Caco-2 (cell line): ENCODE data around the gene STX8. TPM values are rescaled to one million over a fixed set of nuclear protein-coding genes. Genes with fewer than 3 reads are reported as not detected.

ENCODE experiments used
- BruUV-seq: library from RNA; stranded (reverse); fragments of 400-500 nt; replicated peaks from 2 replicates; lab custom pipeline; 2021; lab: Mats Ljungman, UMichigan
- CTCF ChIA-PET: fragments of 300-600 bp; sonication (Branson Sonifier 250); formaldehyde crosslinking; loops from one replicate; lab custom pipeline; 2022; ENCODE audit warnings: antibody characterized with exemption; lab: Charles Lee
- POLR2A ChIA-PET: fragments of 300-600 bp; sonication (Branson Sonifier 250); formaldehyde crosslinking; loops from one replicate; lab custom pipeline; 2022; ENCODE audit warnings: antibody characterized with exemption; lab: Charles Lee
- DNase-seq, 2 experiments: peaks; one replicate each; pipeline versions ENCODE4 v3.0.0 to v3.0.0-alpha.2; 2020 to 2022
- H3K27me3 ChIP-seq: replicated peaks from 2 replicates; pipeline ENCODE4 v1.6.0; 2011; ENCODE audit warnings: low read length; ENCODE audit not compliant: control insufficient read depth, insufficient read depth
- H3K36me3 ChIP-seq: 2 replicates; pipeline ENCODE4 v1.5.1; 2011; ENCODE audit warnings: low read length; ENCODE audit not compliant: control insufficient read depth, insufficient read depth
- H3K4me1 ChIP-seq: fragments of 250-450 bp; sonication (Bioruptor Pico); 2 replicates; pipeline ENCODE4 v1.5.1; 2020; ENCODE audit warnings: mild to moderate bottlenecking
- H3K4me3 ChIP-seq: 2 replicates; pipeline ENCODE4 v1.5.1; 2011; ENCODE audit warnings: low read depth, mild to moderate bottlenecking, control low read depth, low read length
- H3K9me3 ChIP-seq: fragments of 250-450 bp; sonication (Bioruptor Pico); 2 replicates; pipeline ENCODE4 v1.5.1; 2020; ENCODE audit warnings: mild to moderate bottlenecking, moderate library complexity
- H3K27ac Mint-ChIP-seq: one replicate; pipeline ENCODE4 v1.8.0; 2022; ENCODE audit warnings: mixed read lengths; ENCODE audit not compliant: unreplicated experiment
- H3K27me3 Mint-ChIP-seq: one replicate; pipeline ENCODE4 v1.8.0; 2022; ENCODE audit warnings: mixed read lengths; ENCODE audit not compliant: insufficient read depth, unreplicated experiment
- H3K36me3 Mint-ChIP-seq: one replicate; pipeline ENCODE4 v1.8.0; 2022; ENCODE audit warnings: mild to moderate bottlenecking, mixed read lengths; ENCODE audit not compliant: insufficient read depth, unreplicated experiment
- H3K4me1 Mint-ChIP-seq: one replicate; pipeline ENCODE4 v1.8.0; 2022; ENCODE audit warnings: low read depth, mixed read lengths; ENCODE audit not compliant: unreplicated experiment
- H3K4me3 Mint-ChIP-seq: one replicate; pipeline ENCODE4 v1.8.0; 2022; ENCODE audit warnings: mild to moderate bottlenecking, moderate library complexity, mixed read lengths; ENCODE audit not compliant: unreplicated experiment
- H3K9me3 Mint-ChIP-seq: one replicate; pipeline ENCODE4 v1.8.0; 2022; ENCODE audit warnings: mixed read lengths; ENCODE audit not compliant: unreplicated experiment
- intact Hi-C: fragments of 100-400 bp; cut with micrococcal nuclease; formaldehyde crosslinking; loops from one replicate; pipeline ENCODE4 v1.10.0; 2022; ENCODE audit not compliant: unreplicated experiment
- total RNA-seq: library from RNA; stranded (reverse); gene quantifications from 2 replicates; pipeline ENCODE4 v1.2.3, GENCODE V29; 2022
- TF ChIP-seq, protein P1 (sequence below), 2 experiments: fragments of 200-600 bp in 1 of 2; IDR thresholded peaks; 1 replicate in 1 of 2; 2 replicates in 1 of 2; pipeline versions ENCODE4 v1.5.1 to v1.8.0; 2011 to 2022; ENCODE audit warnings: antibody characterized with exemption in 1 of 2, control low read depth in 1 of 2, inconsistent platforms in 1 of 2, low read depth in 1 of 2, low read length in 1 of 2, mild to moderate bottlenecking in 1 of 2, moderate library complexity in 1 of 2; ENCODE audit not compliant: insufficient read depth in 1 of 2, severe bottlenecking in 1 of 2, unreplicated experiment in 1 of 2

Gene STX8
- total RNA-seq, 1 experiment from 2014 or later = 22.6 TPM

DNA sequence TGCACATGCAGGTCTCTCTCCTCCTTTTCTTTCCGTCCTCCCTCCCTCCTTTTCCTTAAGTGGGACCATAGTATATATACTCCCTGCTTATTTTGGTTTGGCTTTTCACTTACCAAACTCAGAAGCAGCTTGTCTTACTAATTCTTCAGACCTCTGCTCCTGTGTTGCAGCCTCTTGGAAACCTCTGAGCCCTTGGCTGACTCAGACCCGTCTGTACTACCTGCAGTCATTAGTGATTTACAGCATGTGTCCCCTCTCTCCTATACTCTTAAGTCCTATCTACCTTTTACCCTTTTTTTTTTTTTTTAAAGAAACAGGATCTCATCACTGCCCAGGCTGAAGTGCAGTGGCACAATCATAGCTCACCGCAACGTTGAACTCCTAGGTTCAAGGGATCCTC, 207.0 kb downstream of the STX8 start:
- Histone ChIP-seq H3K36me3 (no peaks in the 10 kb centered on the region), H3K27me3 (no peaks in the 10 kb centered on the region), H3K9me3 (no peaks in the 10 kb centered on the region), H3K4me1 (no peaks in the 10 kb centered on the region), H3K4me3 (no peak overlapping the region)
- intact Hi-C loops = no loop called here
- no TSS peak for BruUV-seq
- DNase-seq = no peak
- peak overlapping the region; percentile 20 for H3K27ac Mint-ChIP-seq
- no peaks in the 10 kb centered on the region for H3K9me3 Mint-ChIP-seq
- H3K27me3 Mint-ChIP-seq = no peaks in the 10 kb centered on the region
- no peak overlapping the region for H3K4me3 Mint-ChIP-seq
- H3K36me3 Mint-ChIP-seq = no peaks in the 10 kb centered on the region
- H3K4me1 Mint-ChIP-seq = no peaks in the 10 kb centered on the region
- POLR2A ChIA-PET = no interaction called here
- CTCF ChIA-PET = no interaction called here
- TF ChIP-seq, protein P1, sequence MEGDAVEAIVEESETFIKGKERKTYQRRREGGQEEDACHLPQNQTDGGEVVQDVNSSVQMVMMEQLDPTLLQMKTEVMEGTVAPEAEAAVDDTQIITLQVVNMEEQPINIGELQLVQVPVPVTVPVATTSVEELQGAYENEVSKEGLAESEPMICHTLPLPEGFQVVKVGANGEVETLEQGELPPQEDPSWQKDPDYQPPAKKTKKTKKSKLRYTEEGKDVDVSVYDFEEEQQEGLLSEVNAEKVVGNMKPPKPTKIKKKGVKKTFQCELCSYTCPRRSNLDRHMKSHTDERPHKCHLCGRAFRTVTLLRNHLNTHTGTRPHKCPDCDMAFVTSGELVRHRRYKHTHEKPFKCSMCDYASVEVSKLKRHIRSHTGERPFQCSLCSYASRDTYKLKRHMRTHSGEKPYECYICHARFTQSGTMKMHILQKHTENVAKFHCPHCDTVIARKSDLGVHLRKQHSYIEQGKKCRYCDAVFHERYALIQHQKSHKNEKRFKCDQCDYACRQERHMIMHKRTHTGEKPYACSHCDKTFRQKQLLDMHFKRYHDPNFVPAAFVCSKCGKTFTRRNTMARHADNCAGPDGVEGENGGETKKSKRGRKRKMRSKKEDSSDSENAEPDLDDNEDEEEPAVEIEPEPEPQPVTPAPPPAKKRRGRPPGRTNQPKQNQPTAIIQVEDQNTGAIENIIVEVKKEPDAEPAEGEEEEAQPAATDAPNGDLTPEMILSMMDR (IDR thresholded peaks at IDR 0.05; ENCODE audit: insufficient read depth in 1 of 2, low read depth in 1 of 2, low read length in 1 of 2, severe bottlenecking in 1 of 2, unreplicated experiment in 1 of 2) = no peak

DNA sequence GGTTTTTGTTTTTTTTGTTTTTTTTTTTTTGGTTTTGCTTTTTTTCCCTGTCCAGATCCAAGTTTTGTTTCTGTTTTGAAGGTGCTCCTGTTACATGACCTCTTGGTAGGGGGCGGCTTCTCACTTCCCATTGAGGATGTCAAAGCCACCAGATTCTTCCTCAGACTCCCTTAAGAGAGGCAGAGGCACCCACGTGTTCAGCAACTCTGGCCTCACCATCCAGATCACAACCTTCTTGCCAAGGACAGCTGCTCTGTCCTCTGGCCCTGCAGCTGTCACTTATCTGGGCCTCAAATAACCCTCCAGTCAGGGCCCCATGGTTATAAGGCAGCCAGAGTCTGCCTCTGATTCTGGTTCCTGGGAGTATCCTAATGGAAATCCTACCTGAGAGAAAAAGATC, 208.5 kb downstream of the STX8 start:
- no peak overlapping the region for H3K4me3 ChIP-seq
- intact Hi-C loops = no loop called here
- DNase-seq = no peak
- no peaks in the 10 kb centered on the region for H3K27me3 Mint-ChIP-seq
- H3K9me3 Mint-ChIP-seq = no peaks in the 10 kb centered on the region
- no TSS peak for BruUV-seq
- H3K36me3 Mint-ChIP-seq = no peaks in the 10 kb centered on the region
- H3K36me3 ChIP-seq = no peaks in the 10 kb centered on the region
- TF ChIP-seq, protein P1 (IDR thresholded peaks at IDR 0.05; ENCODE audit: insufficient read depth in 1 of 2, low read depth in 1 of 2, low read length in 1 of 2, severe bottlenecking in 1 of 2, unreplicated experiment in 1 of 2) = no peak
- H3K4me3 Mint-ChIP-seq = no peak overlapping the region
- no peaks in the 10 kb centered on the region for H3K27me3 ChIP-seq
- H3K27ac Mint-ChIP-seq = no peak overlapping the region
- ChIA-PET CTCF (no interaction called here), POLR2A (no interaction called here)
- no peaks in the 10 kb centered on the region for H3K4me1 Mint-ChIP-seq
- no peaks in the 10 kb centered on the region for H3K4me1 ChIP-seq
- H3K9me3 ChIP-seq = no peaks in the 10 kb centered on the region

DNA sequence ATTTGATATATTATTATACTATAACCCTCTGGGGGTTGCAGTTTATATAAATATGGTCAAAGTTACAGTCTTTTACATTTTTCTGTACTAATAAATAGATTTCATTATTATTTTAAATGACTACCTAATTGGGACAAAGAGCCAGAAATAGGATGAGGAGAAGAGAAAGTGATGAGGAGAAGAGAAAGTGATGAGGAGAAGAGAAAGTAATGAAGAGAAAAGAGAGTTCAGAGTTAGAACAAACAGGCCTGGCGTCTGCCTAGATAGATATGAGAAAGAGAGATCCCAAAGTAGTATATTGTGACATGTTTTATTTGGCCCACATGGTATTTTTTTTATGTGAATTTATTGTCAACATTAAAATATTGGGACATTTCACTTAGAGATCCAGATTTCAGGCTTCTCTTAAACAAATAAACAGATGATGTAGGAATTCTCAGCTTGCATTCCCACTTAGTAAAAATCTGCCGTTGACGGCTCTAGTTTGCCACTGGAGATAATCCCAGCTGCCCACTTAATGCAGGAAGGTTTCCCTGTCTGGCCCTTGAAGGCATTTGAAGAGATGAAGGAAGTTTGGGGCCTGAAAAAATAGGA, 210.7 kb downstream of the STX8 start:
- TF ChIP-seq, protein P1 (IDR thresholded peaks at IDR 0.05; ENCODE audit: insufficient read depth in 1 of 2, low read depth in 1 of 2, low read length in 1 of 2, severe bottlenecking in 1 of 2, unreplicated experiment in 1 of 2) = no peak
- intact Hi-C loops = no loop called here
- Histone ChIP-seq H3K4me3 (no peak overlapping the region), H3K4me1 (no peaks in the 10 kb centered on the region), H3K27me3 (no peaks in the 10 kb centered on the region), H3K36me3 (no peaks in the 10 kb centered on the region), H3K9me3 (no peaks in the 10 kb centered on the region)
- Mint-ChIP-seq H3K9me3 (no peaks in the 10 kb centered on the region), H3K36me3 (no peaks in the 10 kb centered on the region), H3K4me3 (no peak overlapping the region), H3K27ac (no peak overlapping the region), H3K4me1 (no peaks in the 10 kb centered on the region), H3K27me3 (no peaks in the 10 kb centered on the region)
- no TSS peak for BruUV-seq
- POLR2A ChIA-PET = no interaction called here
- DNase-seq = no peak
- CTCF ChIA-PET = no interaction called here
